Neural progenitor cell (in vitro differentiated cells): ENCODE measurements around the gene IDI1.

Experiments
- CTCF ChIP-seq: fragments of 200-600 bp; sonication (generic); IDR thresholded peaks from 2 replicates; pipeline ENCODE4 v1.5.1; 2017; ENCODE audit warnings: antibody characterized with exemption, mild to moderate bottlenecking
- EZH2phosphoT487 ChIP-seq: fragments of 200-600 bp; sonication (generic); IDR thresholded peaks from 2 replicates; pipeline ENCODE4 v1.6.1; 2017; ENCODE audit warnings: antibody characterized with exemption

GRCh38 chr10:1047937-1048336 is 982 bp downstream of the IDI1 start:
- no peak for TF ChIP-seq CTCF
- TF ChIP-seq EZH2phosphoT487, result no peak
